DOHH2 (cell line): ENCODE results near the gene HIVEP3.

ENCODE experiments used
- CTCF ChIP-seq: fragments of 200-600 bp; sonication (generic); IDR thresholded peaks from one replicate; pipeline ENCODE4 v1.5.1; 2014; ENCODE audit warnings: antibody characterized with exemption, mild to moderate bottlenecking, low read depth, low read length; ENCODE audit not compliant: poor library complexity, severe bottlenecking
- EZH2phosphoT487 ChIP-seq: fragments of 200-600 bp; sonication (generic); IDR thresholded peaks from 2 replicates; pipeline ENCODE4 v1.6.1; 2017; ENCODE audit warnings: borderline replicate concordance, mild to moderate bottlenecking, antibody characterized with exemption, low read length, moderate library complexity, mixed read lengths

- TF ChIP-seq CTCF, result no peak
- TF ChIP-seq EZH2phosphoT487, result no peak
These were observed 353.8 kb downstream of the HIVEP3 start for GRCh38 chr1:41564741-41565475.
